CD4-positive, alpha-beta T cell treated with Interleukin-1 beta for 1 hour (primary cell): Measurements from ENCODE around the gene DMRT1.

Experiments
- DNase-seq, 2 donors: peaks; one replicate each; pipeline ENCODE4 v3.0.0-alpha.2; 2020 to 2022

Gene DMRT1

GRCh38 chr9:841371-842209 lies at the start of gene DMRT1:
TSS of gene DMRT1 (plus strand) at chr9:841697. CDS start at chr9:841839, 142 bp downstream.
- no peak for DNase-seq

GRCh38 chr9:792331-793260 lies 48.9 kb upstream of the DMRT1 start:
- no peak for DNase-seq

- no peak for DNase-seq
Measured at GRCh38 chr9:794386-794785, 47.1 kb upstream of the DMRT1 start.

GRCh38 chr9:795869-796268 lies 45.6 kb upstream of the DMRT1 start:
- no peak for DNase-seq

GRCh38 chr9:800591-801150 lies 40.8 kb upstream of the DMRT1 start:
- no peak for DNase-seq

GRCh38 chr9:801399-802071 lies 40.0 kb upstream of the DMRT1 start:
- no peak for DNase-seq

GRCh38 chr9:804026-804425 lies 37.5 kb upstream of the DMRT1 start:
- no peak for DNase-seq

- no peak for DNase-seq
Measured at GRCh38 chr9:805151-805550, 36.3 kb upstream of the DMRT1 start.

- DNase-seq, result peak in 1 of 2 donors; percentile 10
Measured at GRCh38 chr9:806285-807156, 35.0 kb upstream of the DMRT1 start.

- DNase-seq, result no peak
Measured at GRCh38 chr9:811106-811531, 30.4 kb upstream of the DMRT1 start.

GRCh38 chr9:818958-819357 lies 22.5 kb upstream of the DMRT1 start:
- DNase-seq, result no peak

- no peak for DNase-seq
Measured at GRCh38 chr9:826500-827280, 14.8 kb upstream of the DMRT1 start.

GRCh38 chr9:840343-840742 lies 1.2 kb upstream of the DMRT1 start:
- no peak for DNase-seq

GRCh38 chr9:842635-843426 lies 1.3 kb downstream of the DMRT1 start:
- DNase-seq, result no peak

- no peak for DNase-seq
Measured at GRCh38 chr9:843427-843785, 1.9 kb downstream of the DMRT1 start.

- no peak for DNase-seq
Measured at GRCh38 chr9:846852-847251, 5.4 kb downstream of the DMRT1 start.

- no peak for DNase-seq
Measured at GRCh38 chr9:847505-847904, 6.0 kb downstream of the DMRT1 start.

- DNase-seq, result no peak
Measured at GRCh38 chr9:849431-849830, 7.9 kb downstream of the DMRT1 start.

GRCh38 chr9:852539-852938 lies 11.0 kb downstream of the DMRT1 start:
- no peak for DNase-seq

GRCh38 chr9:859251-859650 lies 17.8 kb downstream of the DMRT1 start:
- no peak for DNase-seq
